ENCODE measurements around the gene NEGR1.

Gene NEGR1

GRCh38 chr1:71532343-71532742 lies 750.0 kb downstream of the NEGR1 start:
- DNase-seq, result no peak

GRCh38 chr1:71526824-71527223 lies 755.5 kb downstream of the NEGR1 start:
- no peak for DNase-seq

- no peak for DNase-seq
Observed at GRCh38 chr1:71522721-71523120, 759.6 kb downstream of the NEGR1 start.

GRCh38 chr1:71521655-71522264 lies 760.6 kb downstream of the NEGR1 start:
- DNase-seq, result no peak

- no peak for DNase-seq
Observed at GRCh38 chr1:71511505-71511904, 770.8 kb downstream of the NEGR1 start.

GRCh38 chr1:71510725-71511124 lies 771.6 kb downstream of the NEGR1 start:
- no peak for DNase-seq

- no peak for DNase-seq
Observed at GRCh38 chr1:71509051-71509595, 773.2 kb downstream of the NEGR1 start.

GRCh38 chr1:71502006-71502405 lies 780.3 kb downstream of the NEGR1 start:
- DNase-seq, result no peak

- no peak for DNase-seq
Observed at GRCh38 chr1:71498542-71498941, 783.8 kb downstream of the NEGR1 start.

GRCh38 chr1:71494163-71494562 lies 788.2 kb downstream of the NEGR1 start:
- no peak for DNase-seq

- no peak for DNase-seq
Observed at GRCh38 chr1:71492298-71493041, 789.9 kb downstream of the NEGR1 start.

- no peak for DNase-seq
Observed at GRCh38 chr1:71490432-71490831, 791.9 kb downstream of the NEGR1 start.

- DNase-seq, result no peak
Observed at GRCh38 chr1:71488555-71489252, 793.6 kb downstream of the NEGR1 start.

- DNase-seq, result no peak
Observed at GRCh38 chr1:71473331-71473730, 809.0 kb downstream of the NEGR1 start.

GRCh38 chr1:71465093-71465492 lies 817.2 kb downstream of the NEGR1 start:
- no peak for DNase-seq

GRCh38 chr1:71464016-71464415 lies 818.3 kb downstream of the NEGR1 start:
- DNase-seq, result no peak

GRCh38 chr1:71463144-71463543 lies 819.2 kb downstream of the NEGR1 start:
- no peak for DNase-seq

GRCh38 chr1:71462247-71462646 lies 820.1 kb downstream of the NEGR1 start:
- DNase-seq, result no peak

GRCh38 chr1:71461416-71461815 lies 820.9 kb downstream of the NEGR1 start:
- no peak for DNase-seq

- DNase-seq, result no peak
Observed at GRCh38 chr1:71448444-71448843, 833.9 kb downstream of the NEGR1 start.

GRCh38 chr1:71438626-71439025 lies 843.7 kb downstream of the NEGR1 start:
- no peak for DNase-seq

- DNase-seq, result no peak
Observed at GRCh38 chr1:71435951-71436350, 846.4 kb downstream of the NEGR1 start.

- DNase-seq, result no peak
Observed at GRCh38 chr1:71434240-71434639, 848.1 kb downstream of the NEGR1 start.

- DNase-seq, result no peak
Observed at GRCh38 chr1:71428029-71428428, 854.3 kb downstream of the NEGR1 start.

Measured in activated CD4-positive, CD25-positive, alpha-beta regulatory T cell treated with anti-CD3 and anti-CD28 coated beads, Interleukin-2, amount 50 U/mL, for 72 hours (primary cell).